Lower lobe of right lung (tissue), 2 donors: ENCODE measurements around the gene HS1BP3. TPM values are rescaled to one million over a fixed set of nuclear protein-coding genes. Genes with fewer than 3 reads are reported as not detected.
A peak's percentile ranks its signal among the peaks of the same experiment; 100 is the strongest.

Experiments used
- ATAC-seq, 2 donors: fragments of 200-7000 bp; cut with Tn5 transposase; one replicate each; pipeline ENCODE4 v1.9.1; 2020 to 2022; ENCODE audit warnings: mild to moderate bottlenecking in 2 of 2, moderate library complexity in 2 of 2
- DNase-seq: peaks from one replicate; pipeline ENCODE4 v3.0.0-alpha.2; 2020
- H3K27ac ChIP-seq: fragments of 200-600 bp; one replicate; pipeline ENCODE4 v1.8.0; 2022
- H3K27me3 ChIP-seq: fragments of 200-600 bp; one replicate; pipeline ENCODE4 v1.8.0; 2022; ENCODE audit warnings: low read depth
- H3K36me3 ChIP-seq: fragments of 200-600 bp; one replicate; pipeline ENCODE4 v1.8.0; 2022; ENCODE audit warnings: mild to moderate bottlenecking
- H3K4me1 ChIP-seq: fragments of 200-600 bp; one replicate; pipeline ENCODE4 v1.8.0; 2022
- H3K4me3 ChIP-seq: fragments of 200-600 bp; one replicate; pipeline ENCODE4 v1.8.0; 2022; ENCODE audit warnings: mild to moderate bottlenecking
- H3K9me3 ChIP-seq: fragments of 200-600 bp; one replicate; pipeline ENCODE4 v1.8.0; 2022
- intact Hi-C: fragments of 100-400 bp; cut with DNase I; formaldehyde crosslinking; loops from one replicate; pipeline ENCODE4 v1.11.0; 2022
- total RNA-seq: library from RNA; stranded (reverse); fragmentation: NEBNext Ultra II Directional; extraction: Animal tissue kit (Norgen Biotek cat#: 25700); gene quantifications from one replicate; pipeline ENCODE4 v1.2.1, GENCODE V29; 2021
- TF ChIP-seq, protein P1 (sequence below): fragments of 200-600 bp; IDR thresholded peaks from one replicate; pipeline ENCODE4 v1.8.0; 2022; ENCODE audit warnings: antibody characterized with exemption, mild to moderate bottlenecking
- donor health status: DM: no; HTN: yes; CAD: no; lungs with severe emphysema.

Gene HS1BP3
- total RNA-seq, 1 donor from 2014 or later: 39.9 TPM

DNA sequence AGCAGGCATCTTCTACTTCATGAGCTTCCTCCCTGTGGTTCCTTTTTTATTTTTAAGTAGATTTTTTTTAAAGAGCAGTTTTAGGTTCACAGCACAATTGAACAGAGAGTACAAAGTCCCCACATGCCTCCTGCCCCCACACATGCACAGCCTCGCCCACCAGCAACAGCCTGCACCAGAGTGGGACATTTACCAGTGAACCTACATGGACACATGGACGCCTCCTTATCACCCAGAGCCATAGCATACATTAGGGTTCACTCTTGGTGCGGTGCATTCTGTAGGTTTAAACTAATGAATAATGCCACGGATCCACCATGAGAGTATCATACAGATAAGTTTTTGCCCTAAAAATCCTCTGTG is 40.9 kb downstream of the HS1BP3 start:
- Histone ChIP-seq H3K36me3 (no peaks in the 10 kb centered on the region), H3K27ac (peak overlapping the region; percentile 58), H3K4me1 (peaks cover 58% of the 10 kb centered on the region), H3K4me3 (no peak overlapping the region), H3K9me3 (no peaks in the 10 kb centered on the region), H3K27me3 (no peaks in the 10 kb centered on the region)
- TF ChIP-seq, protein P1, sequence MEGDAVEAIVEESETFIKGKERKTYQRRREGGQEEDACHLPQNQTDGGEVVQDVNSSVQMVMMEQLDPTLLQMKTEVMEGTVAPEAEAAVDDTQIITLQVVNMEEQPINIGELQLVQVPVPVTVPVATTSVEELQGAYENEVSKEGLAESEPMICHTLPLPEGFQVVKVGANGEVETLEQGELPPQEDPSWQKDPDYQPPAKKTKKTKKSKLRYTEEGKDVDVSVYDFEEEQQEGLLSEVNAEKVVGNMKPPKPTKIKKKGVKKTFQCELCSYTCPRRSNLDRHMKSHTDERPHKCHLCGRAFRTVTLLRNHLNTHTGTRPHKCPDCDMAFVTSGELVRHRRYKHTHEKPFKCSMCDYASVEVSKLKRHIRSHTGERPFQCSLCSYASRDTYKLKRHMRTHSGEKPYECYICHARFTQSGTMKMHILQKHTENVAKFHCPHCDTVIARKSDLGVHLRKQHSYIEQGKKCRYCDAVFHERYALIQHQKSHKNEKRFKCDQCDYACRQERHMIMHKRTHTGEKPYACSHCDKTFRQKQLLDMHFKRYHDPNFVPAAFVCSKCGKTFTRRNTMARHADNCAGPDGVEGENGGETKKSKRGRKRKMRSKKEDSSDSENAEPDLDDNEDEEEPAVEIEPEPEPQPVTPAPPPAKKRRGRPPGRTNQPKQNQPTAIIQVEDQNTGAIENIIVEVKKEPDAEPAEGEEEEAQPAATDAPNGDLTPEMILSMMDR: no peak
- intact Hi-C loops: no loop called here
- ATAC-seq (no peak), DNase-seq (no peak)

DNA sequence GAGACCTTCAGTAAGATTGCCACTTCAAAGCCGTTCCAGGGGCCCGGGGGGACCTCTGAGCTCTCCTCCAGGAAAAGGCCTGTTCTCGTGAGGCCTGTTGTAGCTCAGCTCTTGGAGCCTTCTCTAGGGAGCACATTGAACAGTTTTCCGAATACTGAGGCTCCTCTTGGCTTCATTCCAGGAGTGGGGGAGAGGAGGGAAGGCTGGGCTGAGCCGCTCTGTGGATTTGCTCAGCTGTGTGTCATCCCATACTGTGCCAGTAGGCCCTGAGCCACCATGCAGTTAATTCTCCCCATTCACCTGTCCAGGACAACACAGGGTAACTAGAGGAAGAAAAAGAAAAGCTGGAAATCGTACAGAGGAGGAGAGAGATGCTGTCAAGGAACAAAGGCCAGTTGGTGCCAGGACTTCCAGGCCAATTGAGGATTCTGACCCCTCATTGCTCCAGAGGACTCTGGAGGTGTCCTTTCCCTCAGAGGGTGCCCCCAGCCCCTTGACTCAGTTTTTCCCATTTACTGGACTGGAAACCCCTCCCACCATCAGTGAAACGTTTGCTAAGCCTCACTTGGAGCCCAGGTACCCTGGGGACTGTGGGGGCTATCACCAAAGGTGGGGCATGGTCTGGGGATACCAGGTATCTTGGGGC is 41.4 kb downstream of the HS1BP3 start:
- DNase-seq (peak; percentile 30), ATAC-seq (no peak)
- Histone ChIP-seq H3K27me3 (no peaks in the 10 kb centered on the region), H3K36me3 (no peaks in the 10 kb centered on the region), H3K4me3 (no peak overlapping the region), H3K9me3 (no peaks in the 10 kb centered on the region), H3K4me1 (peaks cover 57% of the 10 kb centered on the region), H3K27ac (peak overlapping the region; percentile 58)
- TF ChIP-seq, protein P1: no peak
- intact Hi-C loops: no loop called here

DNA sequence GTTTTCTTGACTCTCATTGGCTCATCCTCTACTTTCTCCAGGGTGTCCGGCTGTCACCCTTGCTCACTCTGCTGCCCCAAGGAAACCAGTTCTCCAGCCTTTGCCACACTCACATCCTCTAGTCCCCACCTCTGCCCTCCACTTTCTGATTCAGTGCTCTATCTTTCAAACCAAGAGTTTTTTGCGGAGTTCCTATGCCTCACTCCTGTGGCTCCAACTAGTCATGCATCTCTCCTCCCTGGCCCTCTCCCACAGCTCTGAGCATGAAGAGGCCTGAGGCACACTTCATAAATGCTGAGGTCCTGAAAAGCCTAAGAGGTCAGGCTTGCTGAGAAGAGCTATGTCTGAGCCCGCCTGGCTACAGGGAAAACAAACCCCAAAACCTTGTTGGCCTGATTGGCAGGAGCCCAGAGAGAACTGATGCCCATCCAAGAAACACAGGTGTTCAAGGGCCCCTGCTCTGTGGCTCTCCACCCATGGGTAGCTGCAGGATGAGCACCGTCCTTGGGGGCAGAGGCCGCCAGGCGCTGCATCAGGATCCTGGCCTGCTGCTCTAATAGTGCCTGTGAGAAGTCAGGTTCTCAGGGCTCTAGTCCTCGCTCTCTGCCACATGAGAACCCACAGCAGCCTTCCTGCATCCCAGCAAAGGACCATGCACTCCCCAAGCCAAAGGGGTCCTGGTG is 42.1 kb downstream of the HS1BP3 start:
- peak overlapping the region; percentile 58 for H3K27ac ChIP-seq
- no peaks in the 10 kb centered on the region for H3K9me3 ChIP-seq
- TF ChIP-seq, protein P1: no peak
- H3K27me3 ChIP-seq: no peaks in the 10 kb centered on the region
- H3K4me1 ChIP-seq: peaks cover 55% of the 10 kb centered on the region
- intact Hi-C loops: no loop called here
- ATAC-seq (no peak), DNase-seq (peak; percentile 32)
- no peak overlapping the region for H3K4me3 ChIP-seq
- H3K36me3 ChIP-seq: no peaks in the 10 kb centered on the region

DNA sequence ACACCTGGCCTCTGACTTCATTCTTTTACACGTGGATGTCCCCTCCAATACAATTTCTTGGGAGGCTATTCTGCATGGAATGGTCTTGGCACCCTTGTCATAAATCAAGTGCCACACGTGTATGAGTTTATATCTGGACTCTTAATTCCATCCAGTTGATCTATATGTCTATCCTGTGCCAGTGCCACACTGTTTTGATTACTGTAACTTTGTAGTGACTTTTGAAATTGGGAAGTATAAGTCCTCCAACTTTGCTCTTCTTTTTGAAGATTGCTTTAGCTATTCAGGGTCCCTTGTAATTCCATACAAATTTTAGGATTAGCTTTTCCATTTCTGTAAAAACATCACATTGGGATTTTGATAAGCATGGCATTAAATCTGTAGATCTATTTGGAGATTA is 43.5 kb downstream of the HS1BP3 start:
- H3K4me3 ChIP-seq: no peak overlapping the region
- TF ChIP-seq, protein P1: no peak
- DNase-seq (no peak), ATAC-seq (no peak)
- H3K4me1 ChIP-seq: peaks cover 42% of the 10 kb centered on the region
- intact Hi-C loops: no loop called here
- no peaks in the 10 kb centered on the region for H3K27me3 ChIP-seq
- no peaks in the 10 kb centered on the region for H3K9me3 ChIP-seq
- no peak overlapping the region for H3K27ac ChIP-seq
- no peaks in the 10 kb centered on the region for H3K36me3 ChIP-seq

DNA sequence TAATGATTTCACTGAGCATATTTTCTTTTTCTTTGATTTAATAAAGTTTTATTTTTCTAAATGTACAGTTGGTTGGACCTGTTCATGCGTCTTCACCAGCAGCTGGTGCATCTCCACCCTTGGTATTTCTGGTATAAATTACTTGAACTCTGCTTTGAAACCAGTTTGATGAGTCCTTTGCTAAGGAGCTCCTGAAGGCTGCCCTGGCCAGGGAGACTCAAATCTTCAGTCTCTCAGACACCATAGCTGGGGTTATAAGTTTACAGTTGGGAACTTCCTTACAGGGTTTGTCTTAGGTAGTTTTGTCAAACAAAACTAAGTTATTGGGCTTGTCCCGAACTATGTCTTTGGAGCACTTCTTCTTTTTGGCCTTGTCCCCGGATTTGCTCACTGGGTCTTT is 44.7 kb downstream of the HS1BP3 start:
- H3K9me3 ChIP-seq: no peaks in the 10 kb centered on the region
- DNase-seq (no peak), ATAC-seq (no peak)
- no peaks in the 10 kb centered on the region for H3K27me3 ChIP-seq
- intact Hi-C loops: no loop called here
- H3K36me3 ChIP-seq: no peaks in the 10 kb centered on the region
- H3K4me3 ChIP-seq: no peak overlapping the region
- peaks cover 32% of the 10 kb centered on the region for H3K4me1 ChIP-seq
- TF ChIP-seq, protein P1: no peak
- no peak overlapping the region for H3K27ac ChIP-seq
